ENCODE measurements around the gene KLHL26.

KLHL26 gene

GRCh38 chr19:18635831-18636182, 1.0 kb upstream of the KLHL26 start:
- no peak overlapping the region for H3K4me3 ChIP-seq (ENCODE audit: low read depth, low read length)
- no peak for TF ChIP-seq CTCF (IDR thresholded peaks at IDR 0.05; ENCODE audit: insufficient read depth, low read depth, low read length, missing control alignments)
- DNase-seq (ENCODE audit: low read depth), result no peak

- peak overlapping the region; percentile 60 for H3K4me3 ChIP-seq (ENCODE audit: low read depth, low read length)
- peak; percentile 98 for DNase-seq (ENCODE audit: low read depth)
- no peak for TF ChIP-seq CTCF (IDR thresholded peaks at IDR 0.05; ENCODE audit: insufficient read depth, low read depth, low read length, missing control alignments)
Measured at GRCh38 chr19:18636183-18636968, 452 bp upstream of the KLHL26 start.

GRCh38 chr19:18637673-18638630, 1.1 kb downstream of the KLHL26 start:
- DNase-seq (ENCODE audit: low read depth), result peak; percentile 28
- no peak for TF ChIP-seq CTCF (IDR thresholded peaks at IDR 0.05; ENCODE audit: insufficient read depth, low read depth, low read length, missing control alignments)
- H3K4me3 ChIP-seq (ENCODE audit: low read depth, low read length), result peak overlapping the region; percentile 97

- no peak for TF ChIP-seq CTCF (IDR thresholded peaks at IDR 0.05; ENCODE audit: insufficient read depth, low read depth, low read length, missing control alignments)
- DNase-seq (ENCODE audit: low read depth), result no peak
- H3K4me3 ChIP-seq (ENCODE audit: low read depth, low read length), result no peak overlapping the region
Measured at GRCh38 chr19:18639706-18640243, 2.9 kb downstream of the KLHL26 start.

GRCh38 chr19:18644196-18645034, 7.6 kb downstream of the KLHL26 start:
- no peak for DNase-seq (ENCODE audit: low read depth)
- H3K4me3 ChIP-seq (ENCODE audit: low read depth, low read length), result no peak overlapping the region
- TF ChIP-seq CTCF (IDR thresholded peaks at IDR 0.05; ENCODE audit: insufficient read depth, low read depth, low read length, missing control alignments), result no peak

- no peak for TF ChIP-seq CTCF (IDR thresholded peaks at IDR 0.05; ENCODE audit: insufficient read depth, low read depth, low read length, missing control alignments)
- DNase-seq (ENCODE audit: low read depth), result no peak
- no peak overlapping the region for H3K4me3 ChIP-seq (ENCODE audit: low read depth, low read length)
Measured at GRCh38 chr19:18645035-18645511, 8.2 kb downstream of the KLHL26 start.
